ENCODE results near the gene OPA3.

OPA3 gene

GRCh38 chr19:45590300-45591003 is 5.8 kb upstream of the OPA3 start:
- no peak for DNase-seq (ENCODE audit: low spot score in 2 of 2)
- no peaks in the 10 kb centered on the region for H3K4me1 ChIP-seq
- H3K9me3 ChIP-seq = no peaks in the 10 kb centered on the region
- H3K27me3 ChIP-seq (ENCODE audit: low read depth) = no peaks in the 10 kb centered on the region
- in situ Hi-C loops (cut with MboI; ENCODE audit: low sequenced_read_pairs) = no loop called here
- H3K36me3 ChIP-seq (replicated peaks) = no peaks in the 10 kb centered on the region
- no peak overlapping the region for H3K4me3 ChIP-seq

GRCh38 chr19:45589768-45590167 is 5.2 kb upstream of the OPA3 start:
- Histone ChIP-seq H3K4me1 (peaks cover 4% of the 10 kb centered on the region; the same call in 1 of the 2 replicates), H3K4me3 (no peak overlapping the region), H3K9me3 (no peaks in the 10 kb centered on the region), H3K36me3 (replicated peaks) (no peaks in the 10 kb centered on the region), H3K27me3 (ENCODE audit: low read depth) (no peaks in the 10 kb centered on the region)
- DNase-seq (ENCODE audit: low spot score in 2 of 2) = no peak
- in situ Hi-C loops (cut with MboI; ENCODE audit: low sequenced_read_pairs) = no loop called here

GRCh38 chr19:45587873-45588272 is 3.3 kb upstream of the OPA3 start:
- H3K9me3 ChIP-seq = no peaks in the 10 kb centered on the region
- peaks cover 8% of the 10 kb centered on the region for H3K4me1 ChIP-seq
- no peaks in the 10 kb centered on the region for H3K36me3 ChIP-seq (replicated peaks)
- in situ Hi-C loops (cut with MboI; ENCODE audit: low sequenced_read_pairs) = no loop called here
- no peak for DNase-seq (ENCODE audit: low spot score in 2 of 2)
- H3K27me3 ChIP-seq (ENCODE audit: low read depth) = no peaks in the 10 kb centered on the region
- H3K4me3 ChIP-seq = no peak overlapping the region

- Histone ChIP-seq H3K36me3 (replicated peaks) (no peaks in the 10 kb centered on the region), H3K27me3 (ENCODE audit: low read depth) (no peaks in the 10 kb centered on the region), H3K4me3 (peak overlapping the region; percentile 87), H3K4me1 (peaks cover 8% of the 10 kb centered on the region), H3K9me3 (no peaks in the 10 kb centered on the region)
- no peak for DNase-seq (ENCODE audit: low spot score in 2 of 2)
- in situ Hi-C loops (cut with MboI; ENCODE audit: low sequenced_read_pairs) = no loop called here
Observed at GRCh38 chr19:45585158-45585577, 566 bp upstream of the OPA3 start.

GRCh38 chr19:45581576-45581975 is 3.0 kb downstream of the OPA3 start:
- Histone ChIP-seq H3K9me3 (no peaks in the 10 kb centered on the region), H3K4me3 (no peak overlapping the region), H3K27me3 (ENCODE audit: low read depth) (no peaks in the 10 kb centered on the region), H3K36me3 (replicated peaks) (no peaks in the 10 kb centered on the region), H3K4me1 (peaks cover 8% of the 10 kb centered on the region)
- DNase-seq (ENCODE audit: low spot score in 2 of 2) = no peak
- in situ Hi-C loops (cut with MboI; ENCODE audit: low sequenced_read_pairs) = no loop called here

GRCh38 chr19:45578861-45579260 is 5.7 kb downstream of the OPA3 start:
- H3K4me3 ChIP-seq = no peak overlapping the region
- in situ Hi-C loops (cut with MboI; ENCODE audit: low sequenced_read_pairs) = no loop called here

GRCh38 chr19:45577111-45577905 is 7.3 kb downstream of the OPA3 start:
- no peaks in the 10 kb centered on the region for H3K4me1 ChIP-seq
- DNase-seq (ENCODE audit: low spot score in 2 of 2) = no peak
- H3K36me3 ChIP-seq (replicated peaks) = no peaks in the 10 kb centered on the region
- no peaks in the 10 kb centered on the region for H3K9me3 ChIP-seq
- in situ Hi-C loops (cut with MboI; ENCODE audit: low sequenced_read_pairs) = no loop called here
- no peak overlapping the region for H3K4me3 ChIP-seq
- H3K27me3 ChIP-seq (ENCODE audit: low read depth) = no peaks in the 10 kb centered on the region

More at GRCh38 chr19:45578861-45579260, 5.7 kb downstream of the OPA3 start:
- H3K36me3 ChIP-seq (replicated peaks) = no peaks in the 10 kb centered on the region
- H3K9me3 ChIP-seq = no peaks in the 10 kb centered on the region
- no peak for DNase-seq (ENCODE audit: low spot score in 2 of 2)
- peaks cover 4% of the 10 kb centered on the region; the same call in 1 of the 2 replicates for H3K4me1 ChIP-seq
- no peaks in the 10 kb centered on the region for H3K27me3 ChIP-seq (ENCODE audit: low read depth)

- H3K4me3 ChIP-seq = no peak overlapping the region
- no peaks in the 10 kb centered on the region for H3K36me3 ChIP-seq (replicated peaks)
- no peaks in the 10 kb centered on the region for H3K4me1 ChIP-seq
- H3K9me3 ChIP-seq = no peaks in the 10 kb centered on the region
- no peaks in the 10 kb centered on the region for H3K27me3 ChIP-seq (ENCODE audit: low read depth)
- no peak for DNase-seq (ENCODE audit: low spot score in 2 of 2)
- in situ Hi-C loops (cut with MboI; ENCODE audit: low sequenced_read_pairs) = no loop called here
Observed at GRCh38 chr19:45576682-45577081, 7.9 kb downstream of the OPA3 start.

GRCh38 chr19:45575216-45575615 is 9.4 kb downstream of the OPA3 start:
- no peak for DNase-seq (ENCODE audit: low spot score in 2 of 2)
- H3K4me3 ChIP-seq = no peak overlapping the region
- H3K4me1 ChIP-seq = no peaks in the 10 kb centered on the region
- H3K9me3 ChIP-seq = no peaks in the 10 kb centered on the region
- H3K36me3 ChIP-seq (replicated peaks) = no peaks in the 10 kb centered on the region
- H3K27me3 ChIP-seq (ENCODE audit: low read depth) = no peaks in the 10 kb centered on the region
- in situ Hi-C loops (cut with MboI; ENCODE audit: low sequenced_read_pairs) = no loop called here

GRCh38 chr19:45574526-45574925 is 10.1 kb downstream of the OPA3 start:
- H3K4me3 ChIP-seq = no peak overlapping the region
- no peaks in the 10 kb centered on the region for H3K4me1 ChIP-seq
- no peaks in the 10 kb centered on the region for H3K9me3 ChIP-seq
- DNase-seq (ENCODE audit: low spot score in 2 of 2) = no peak
- no peaks in the 10 kb centered on the region for H3K27me3 ChIP-seq (ENCODE audit: low read depth)
- H3K36me3 ChIP-seq (replicated peaks) = no peaks in the 10 kb centered on the region
- in situ Hi-C loops (cut with MboI; ENCODE audit: low sequenced_read_pairs) = no loop called here

GRCh38 chr19:45571457-45572220 is 13.0 kb downstream of the OPA3 start:
- no peaks in the 10 kb centered on the region for H3K9me3 ChIP-seq
- no peak for DNase-seq (ENCODE audit: low spot score in 2 of 2)
- in situ Hi-C loops (cut with MboI; ENCODE audit: low sequenced_read_pairs) = no loop called here

GRCh38 chr19:45569619-45570421 is 14.8 kb downstream of the OPA3 start:
- peak; percentile 24 to 85 for DNase-seq (ENCODE audit: low spot score in 2 of 2)
- H3K27me3 ChIP-seq (ENCODE audit: low read depth) = no peaks in the 10 kb centered on the region
- no peaks in the 10 kb centered on the region for H3K36me3 ChIP-seq (replicated peaks)
- no peak overlapping the region for H3K4me3 ChIP-seq
- in situ Hi-C loops (cut with MboI; ENCODE audit: low sequenced_read_pairs) = no loop called here
- no peaks in the 10 kb centered on the region for H3K9me3 ChIP-seq
- H3K4me1 ChIP-seq = no peaks in the 10 kb centered on the region

More at GRCh38 chr19:45571457-45572220, 13.0 kb downstream of the OPA3 start:
- no peaks in the 10 kb centered on the region for H3K27me3 ChIP-seq (ENCODE audit: low read depth)
- H3K4me3 ChIP-seq = no peak overlapping the region
- no peaks in the 10 kb centered on the region for H3K4me1 ChIP-seq
- H3K36me3 ChIP-seq (replicated peaks) = no peaks in the 10 kb centered on the region

- Histone ChIP-seq H3K36me3 (replicated peaks) (no peaks in the 10 kb centered on the region), H3K4me1 (no peaks in the 10 kb centered on the region), H3K4me3 (no peak overlapping the region), H3K9me3 (no peaks in the 10 kb centered on the region), H3K27me3 (ENCODE audit: low read depth) (no peaks in the 10 kb centered on the region)
- in situ Hi-C loops (cut with MboI; ENCODE audit: low sequenced_read_pairs) = no loop called here
- DNase-seq (ENCODE audit: low spot score in 2 of 2) = no peak
Observed at GRCh38 chr19:45568732-45569131, 15.9 kb downstream of the OPA3 start.
